SU-DHL-6 (cell line): ENCODE measurements around the gene MFN2.

Experiments
- EZH2phosphoT487 ChIP-seq: fragments of 200-600 bp; sonication (generic), shearing (Covaris generic); conservative IDR thresholded peaks from 2 replicates; pipeline ENCODE4 v1.6.1; 2018; ENCODE audit warnings: mild to moderate bottlenecking, antibody characterized with exemption, low read length, moderate library complexity, mixed read lengths
- TF ChIP-seq, protein P1 (sequence below): fragments of 200-600 bp; sonication (generic); IDR thresholded peaks from one replicate; pipeline ENCODE4 v1.5.1; 2017; ENCODE audit warnings: antibody characterized with exemption, mild to moderate bottlenecking, low read length, moderate library complexity; ENCODE audit not compliant: insufficient read depth, poor library complexity, severe bottlenecking

DNA sequence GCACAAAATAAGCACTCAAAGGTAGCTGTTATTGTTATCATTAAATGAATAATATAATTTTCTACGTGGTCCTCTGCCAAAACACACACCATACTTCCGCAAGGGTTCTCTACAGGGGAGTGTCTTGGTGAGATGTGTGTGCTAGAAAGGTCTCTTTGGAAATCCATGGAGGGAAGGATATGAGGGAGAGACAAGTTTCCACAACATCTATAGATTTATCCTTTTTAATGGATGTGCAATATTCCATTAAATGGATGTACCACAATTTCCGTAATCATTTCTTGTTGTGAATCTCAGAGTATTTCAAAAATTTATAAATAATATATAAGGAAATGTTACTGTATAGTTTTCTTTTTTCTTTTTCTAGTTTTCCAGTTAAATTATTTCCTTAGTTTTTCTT lies 80.3 kb downstream of the MFN2 start:
- TF ChIP-seq, protein P1, sequence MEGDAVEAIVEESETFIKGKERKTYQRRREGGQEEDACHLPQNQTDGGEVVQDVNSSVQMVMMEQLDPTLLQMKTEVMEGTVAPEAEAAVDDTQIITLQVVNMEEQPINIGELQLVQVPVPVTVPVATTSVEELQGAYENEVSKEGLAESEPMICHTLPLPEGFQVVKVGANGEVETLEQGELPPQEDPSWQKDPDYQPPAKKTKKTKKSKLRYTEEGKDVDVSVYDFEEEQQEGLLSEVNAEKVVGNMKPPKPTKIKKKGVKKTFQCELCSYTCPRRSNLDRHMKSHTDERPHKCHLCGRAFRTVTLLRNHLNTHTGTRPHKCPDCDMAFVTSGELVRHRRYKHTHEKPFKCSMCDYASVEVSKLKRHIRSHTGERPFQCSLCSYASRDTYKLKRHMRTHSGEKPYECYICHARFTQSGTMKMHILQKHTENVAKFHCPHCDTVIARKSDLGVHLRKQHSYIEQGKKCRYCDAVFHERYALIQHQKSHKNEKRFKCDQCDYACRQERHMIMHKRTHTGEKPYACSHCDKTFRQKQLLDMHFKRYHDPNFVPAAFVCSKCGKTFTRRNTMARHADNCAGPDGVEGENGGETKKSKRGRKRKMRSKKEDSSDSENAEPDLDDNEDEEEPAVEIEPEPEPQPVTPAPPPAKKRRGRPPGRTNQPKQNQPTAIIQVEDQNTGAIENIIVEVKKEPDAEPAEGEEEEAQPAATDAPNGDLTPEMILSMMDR, result no peak
- no peak for TF ChIP-seq EZH2phosphoT487
